ENCODE results near the gene THSD4.

- TF ChIP-seq, protein P1, sequence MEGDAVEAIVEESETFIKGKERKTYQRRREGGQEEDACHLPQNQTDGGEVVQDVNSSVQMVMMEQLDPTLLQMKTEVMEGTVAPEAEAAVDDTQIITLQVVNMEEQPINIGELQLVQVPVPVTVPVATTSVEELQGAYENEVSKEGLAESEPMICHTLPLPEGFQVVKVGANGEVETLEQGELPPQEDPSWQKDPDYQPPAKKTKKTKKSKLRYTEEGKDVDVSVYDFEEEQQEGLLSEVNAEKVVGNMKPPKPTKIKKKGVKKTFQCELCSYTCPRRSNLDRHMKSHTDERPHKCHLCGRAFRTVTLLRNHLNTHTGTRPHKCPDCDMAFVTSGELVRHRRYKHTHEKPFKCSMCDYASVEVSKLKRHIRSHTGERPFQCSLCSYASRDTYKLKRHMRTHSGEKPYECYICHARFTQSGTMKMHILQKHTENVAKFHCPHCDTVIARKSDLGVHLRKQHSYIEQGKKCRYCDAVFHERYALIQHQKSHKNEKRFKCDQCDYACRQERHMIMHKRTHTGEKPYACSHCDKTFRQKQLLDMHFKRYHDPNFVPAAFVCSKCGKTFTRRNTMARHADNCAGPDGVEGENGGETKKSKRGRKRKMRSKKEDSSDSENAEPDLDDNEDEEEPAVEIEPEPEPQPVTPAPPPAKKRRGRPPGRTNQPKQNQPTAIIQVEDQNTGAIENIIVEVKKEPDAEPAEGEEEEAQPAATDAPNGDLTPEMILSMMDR (conservative IDR thresholded peaks at IDR 0.05) = no peak
- no peak for TF ChIP-seq ZFX (IDR thresholded peaks at IDR 0.05)
Observed at GRCh38 chr15:71359246-71359645, 244.0 kb downstream of the THSD4 start.

Measured in C4-2B (cell line).